Astrocyte (in vitro differentiated cells and primary cell): ENCODE results near the gene CROCC2.

Source experiments
- CTCF ChIP-seq: IDR thresholded peaks from 2 replicates; pipeline ENCODE4 v1.5.1; 2011; ENCODE audit warnings: low read depth, mild to moderate bottlenecking, inconsistent platforms, low read length, moderate library complexity; ENCODE audit not compliant: insufficient read depth
- EZH2 ChIP-seq: IDR thresholded peaks from 2 replicates; pipeline ENCODE4 v1.6.1; 2012; ENCODE audit warnings: mild to moderate bottlenecking, low read length, inconsistent platforms; ENCODE audit not compliant: insufficient read depth

DNA sequence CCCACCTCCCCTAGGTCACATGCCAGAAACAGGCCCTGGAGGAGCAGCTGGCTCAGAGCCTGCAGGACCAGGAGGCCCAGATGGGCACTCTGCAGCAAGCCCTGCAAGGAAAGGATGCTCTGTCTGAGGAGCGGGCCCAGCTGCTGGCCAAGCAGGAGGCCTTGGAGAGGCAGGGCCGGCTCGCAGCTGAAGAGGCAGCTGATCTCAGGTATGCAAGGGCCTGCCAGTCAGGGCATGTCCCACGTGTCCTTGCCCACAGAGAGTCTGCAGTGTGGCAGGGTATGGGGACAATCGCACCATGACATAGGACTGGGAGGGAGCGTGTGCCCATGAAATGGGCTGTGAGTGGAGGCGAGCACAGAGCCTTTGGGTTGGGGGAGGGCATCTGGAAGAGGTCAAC is 39.9 kb downstream of the CROCC2 start:
- TF ChIP-seq CTCF = no peak
- TF ChIP-seq EZH2 = no peak
